Measurements from ENCODE around the gene TMEM178B. TPM values are rescaled to one million over a fixed set of nuclear protein-coding genes. Genes with fewer than 3 reads are reported as not detected.
A peak's percentile ranks its signal among the peaks of the same experiment; 100 is the strongest.

TMEM178B gene
- total RNA-seq, 1 experiment from 2014 or later = not detected

DNA sequence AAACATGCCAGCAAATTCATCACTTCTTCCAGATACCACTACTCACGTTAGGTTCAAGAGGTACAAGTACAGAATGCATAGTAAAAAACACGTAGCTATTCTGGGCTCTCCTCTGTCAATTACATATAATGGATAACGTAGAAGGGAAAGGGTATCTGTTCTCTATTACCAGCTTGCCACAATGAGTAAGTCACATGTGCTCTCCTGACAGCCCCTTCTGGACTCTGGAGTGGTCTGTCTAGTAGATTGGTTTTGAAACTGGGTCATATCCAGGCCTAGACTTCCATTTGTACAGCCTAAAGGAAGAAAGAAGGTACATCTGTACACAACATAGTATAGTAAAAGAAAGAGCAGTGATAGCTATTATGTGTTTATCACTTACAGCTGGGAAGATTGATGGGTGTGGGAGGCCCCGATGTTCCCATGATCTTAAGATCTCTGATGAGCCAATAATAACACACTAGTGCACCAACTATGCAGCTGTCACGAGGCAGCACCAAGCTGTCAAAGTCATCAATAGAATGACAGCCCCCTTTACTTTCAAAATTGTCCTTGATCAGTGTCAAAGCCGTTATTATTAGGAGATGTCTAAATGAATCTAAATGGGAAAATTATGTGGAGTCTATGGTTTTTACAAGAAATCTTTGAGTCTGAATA lies 315.4 kb downstream of the TMEM178B start:
- no TSS peak for BruUV-seq (replicated peaks)
- no peak for DNase-seq (ENCODE audit: unreplicated experiment)
- H3K36me3 Mint-ChIP-seq (ENCODE audit: insufficient read depth, unreplicated experiment) = no peaks in the 10 kb centered on the region
- no peak overlapping the region for H3K27ac Mint-ChIP-seq (ENCODE audit: low read depth, unreplicated experiment)
- TF ChIP-seq, protein P1, sequence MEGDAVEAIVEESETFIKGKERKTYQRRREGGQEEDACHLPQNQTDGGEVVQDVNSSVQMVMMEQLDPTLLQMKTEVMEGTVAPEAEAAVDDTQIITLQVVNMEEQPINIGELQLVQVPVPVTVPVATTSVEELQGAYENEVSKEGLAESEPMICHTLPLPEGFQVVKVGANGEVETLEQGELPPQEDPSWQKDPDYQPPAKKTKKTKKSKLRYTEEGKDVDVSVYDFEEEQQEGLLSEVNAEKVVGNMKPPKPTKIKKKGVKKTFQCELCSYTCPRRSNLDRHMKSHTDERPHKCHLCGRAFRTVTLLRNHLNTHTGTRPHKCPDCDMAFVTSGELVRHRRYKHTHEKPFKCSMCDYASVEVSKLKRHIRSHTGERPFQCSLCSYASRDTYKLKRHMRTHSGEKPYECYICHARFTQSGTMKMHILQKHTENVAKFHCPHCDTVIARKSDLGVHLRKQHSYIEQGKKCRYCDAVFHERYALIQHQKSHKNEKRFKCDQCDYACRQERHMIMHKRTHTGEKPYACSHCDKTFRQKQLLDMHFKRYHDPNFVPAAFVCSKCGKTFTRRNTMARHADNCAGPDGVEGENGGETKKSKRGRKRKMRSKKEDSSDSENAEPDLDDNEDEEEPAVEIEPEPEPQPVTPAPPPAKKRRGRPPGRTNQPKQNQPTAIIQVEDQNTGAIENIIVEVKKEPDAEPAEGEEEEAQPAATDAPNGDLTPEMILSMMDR (IDR thresholded peaks at IDR 0.05; ENCODE audit: unreplicated experiment) = no peak
- POLR2A ChIA-PET = no interaction called here
- no peaks in the 10 kb centered on the region for H3K4me1 Mint-ChIP-seq (ENCODE audit: insufficient read depth, unreplicated experiment)
- intact Hi-C loops (cut with micrococcal nuclease) = no loop called here
- no peak overlapping the region for H3K4me3 Mint-ChIP-seq (ENCODE audit: unreplicated experiment)
- H3K27me3 Mint-ChIP-seq (ENCODE audit: insufficient read depth, unreplicated experiment) = no peaks in the 10 kb centered on the region
- CTCF ChIA-PET = interaction anchor here (0.6 kb wide), 2 partner anchors 34 to 70 kb away, joined by 3 to 8 read pairs; no protein-coding TSS in a partner anchor
- H3K9me3 Mint-ChIP-seq (ENCODE audit: unreplicated experiment) = peaks cover 13% of the 10 kb centered on the region

DNA sequence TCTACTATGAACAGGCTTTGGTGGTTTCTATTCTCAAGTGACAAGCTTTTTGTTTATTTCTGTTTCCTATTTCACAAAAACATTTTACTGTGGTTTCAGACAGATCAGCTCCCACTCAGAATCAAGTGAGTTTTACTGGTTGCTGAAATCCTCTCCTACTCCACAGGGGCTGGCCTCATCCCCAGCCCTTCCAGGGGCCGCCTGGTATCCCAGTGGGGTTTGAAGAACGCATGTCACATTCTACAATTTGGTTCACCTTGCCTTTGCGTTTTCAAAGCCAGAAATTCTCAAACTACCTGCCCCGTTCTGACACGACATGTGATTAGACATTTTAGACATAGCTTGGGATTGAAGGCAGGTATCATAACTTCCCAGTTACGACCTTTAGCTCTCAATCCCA lies 316.5 kb downstream of the TMEM178B start:
- DNase-seq (ENCODE audit: unreplicated experiment) = no peak
- H3K36me3 Mint-ChIP-seq (ENCODE audit: insufficient read depth, unreplicated experiment) = no peaks in the 10 kb centered on the region
- H3K27me3 Mint-ChIP-seq (ENCODE audit: insufficient read depth, unreplicated experiment) = no peaks in the 10 kb centered on the region
- ChIA-PET CTCF (no interaction called here), POLR2A (no interaction called here)
- BruUV-seq (replicated peaks) = no TSS peak
- H3K4me3 Mint-ChIP-seq (ENCODE audit: unreplicated experiment) = no peak overlapping the region
- peaks cover 8% of the 10 kb centered on the region for H3K9me3 Mint-ChIP-seq (ENCODE audit: unreplicated experiment)
- intact Hi-C loops (cut with micrococcal nuclease) = no loop called here
- no peaks in the 10 kb centered on the region for H3K4me1 Mint-ChIP-seq (ENCODE audit: insufficient read depth, unreplicated experiment)
- H3K27ac Mint-ChIP-seq (ENCODE audit: low read depth, unreplicated experiment) = no peak overlapping the region
- TF ChIP-seq, protein P1 (IDR thresholded peaks at IDR 0.05; ENCODE audit: unreplicated experiment) = no peak

DNA sequence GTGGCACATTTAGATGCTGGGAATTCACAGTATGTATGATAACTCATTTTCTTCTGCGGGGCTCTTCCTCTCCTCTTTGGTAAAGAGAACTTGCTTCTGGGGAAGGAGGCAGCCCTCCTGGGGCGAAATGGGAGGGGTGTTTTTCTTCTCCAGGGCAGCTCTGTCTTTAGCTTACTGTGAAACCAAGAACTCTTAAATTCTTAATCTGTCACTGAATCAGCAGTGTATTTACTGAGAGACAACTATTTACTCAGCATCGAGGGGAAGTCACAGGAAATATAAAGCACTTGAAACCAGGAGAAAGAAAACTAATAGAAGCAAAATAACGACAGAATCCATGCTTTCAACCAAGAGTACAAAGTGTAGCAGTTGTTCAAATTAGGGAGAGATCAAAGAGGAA lies 319.2 kb downstream of the TMEM178B start:
- no peaks in the 10 kb centered on the region for H3K27me3 Mint-ChIP-seq (ENCODE audit: insufficient read depth, unreplicated experiment)
- no peaks in the 10 kb centered on the region for H3K4me1 Mint-ChIP-seq (ENCODE audit: insufficient read depth, unreplicated experiment)

DNA sequence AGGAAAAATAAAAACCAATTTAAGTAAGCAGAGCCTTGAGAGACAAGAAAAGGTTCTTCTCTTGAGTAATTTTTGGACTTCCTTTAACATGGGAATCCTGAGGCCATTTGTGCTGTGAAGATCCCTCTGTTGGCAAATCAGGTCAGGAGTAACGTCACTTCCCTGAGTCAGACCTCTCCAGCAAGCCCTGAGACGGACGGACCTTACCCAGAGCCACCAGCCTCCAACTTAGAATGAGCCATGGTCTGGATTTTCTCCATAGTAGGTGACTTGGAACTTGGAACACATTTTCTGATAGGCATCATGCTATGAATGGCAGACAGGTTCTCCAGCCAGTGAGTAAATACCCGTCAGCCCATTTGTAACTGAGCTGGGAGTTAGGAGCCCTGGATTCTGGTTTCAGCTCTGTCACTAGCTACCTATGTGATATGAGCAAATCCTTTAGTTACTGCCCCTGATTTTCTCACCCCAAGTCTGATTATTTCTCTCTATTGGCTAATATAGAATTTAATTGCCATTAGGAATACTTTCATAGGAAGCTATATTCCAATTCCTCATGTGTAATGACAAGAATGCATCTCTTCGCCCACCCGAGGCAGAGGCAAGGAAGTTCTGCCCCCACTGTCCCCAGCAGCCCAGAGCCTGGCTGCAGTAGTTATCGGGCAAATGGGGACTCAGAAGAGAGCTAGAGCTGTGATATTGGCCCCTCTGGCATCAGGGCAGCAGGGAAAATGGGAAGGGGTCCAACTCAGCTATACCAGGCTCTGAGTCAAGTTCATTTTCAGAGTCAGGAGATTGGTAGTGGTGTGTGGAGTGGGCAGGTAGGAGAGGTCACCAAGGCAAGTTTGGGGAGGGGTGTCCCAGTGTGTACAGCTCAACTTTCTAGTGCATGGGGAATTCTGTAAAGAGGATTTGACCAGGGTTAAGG lies 323.6 kb downstream of the TMEM178B start:
- intact Hi-C loops (cut with micrococcal nuclease) = no loop called here
- no peaks in the 10 kb centered on the region for H3K4me1 Mint-ChIP-seq (ENCODE audit: insufficient read depth, unreplicated experiment)
- no TSS peak for BruUV-seq (replicated peaks)
- H3K27ac Mint-ChIP-seq (ENCODE audit: low read depth, unreplicated experiment) = no peak overlapping the region
- no peak overlapping the region for H3K4me3 Mint-ChIP-seq (ENCODE audit: unreplicated experiment)
- DNase-seq (ENCODE audit: unreplicated experiment) = peak; percentile 5
- CTCF ChIA-PET = interaction anchor here (0.6 kb wide), 1 partner anchor 11 kb away, joined by 4 read pairs; no protein-coding TSS in a partner anchor
- peaks cover 5% of the 10 kb centered on the region for H3K9me3 Mint-ChIP-seq (ENCODE audit: unreplicated experiment)
- no peaks in the 10 kb centered on the region for H3K36me3 Mint-ChIP-seq (ENCODE audit: insufficient read depth, unreplicated experiment)
- no peaks in the 10 kb centered on the region for H3K27me3 Mint-ChIP-seq (ENCODE audit: insufficient read depth, unreplicated experiment)
- POLR2A ChIA-PET = no interaction called here
- TF ChIP-seq, protein P1 (IDR thresholded peaks at IDR 0.05; ENCODE audit: unreplicated experiment) = no peak

More for the DNA sequence above, 319.2 kb downstream of the TMEM178B start:
- TF ChIP-seq, protein P1 (IDR thresholded peaks at IDR 0.05; ENCODE audit: unreplicated experiment) = no peak
- H3K36me3 Mint-ChIP-seq (ENCODE audit: insufficient read depth, unreplicated experiment) = no peaks in the 10 kb centered on the region
- ChIA-PET CTCF (no interaction called here), POLR2A (no interaction called here)
- H3K27ac Mint-ChIP-seq (ENCODE audit: low read depth, unreplicated experiment) = no peak overlapping the region
- no TSS peak for BruUV-seq (replicated peaks)
- H3K9me3 Mint-ChIP-seq (ENCODE audit: unreplicated experiment) = no peaks in the 10 kb centered on the region
- no peak for DNase-seq (ENCODE audit: unreplicated experiment)
- intact Hi-C loops (cut with micrococcal nuclease) = no loop called here
- H3K4me3 Mint-ChIP-seq (ENCODE audit: unreplicated experiment) = no peak overlapping the region
